Neural cell (in vitro differentiated cells): ENCODE results near the gene COL2A1.

Experiments
- CTCF ChIP-seq: fragments of 450-650 bp; IDR thresholded peaks from 2 replicates; pipeline ENCODE4 v1.5.1; 2014; ENCODE audit warnings: antibody characterized with exemption, mild to moderate bottlenecking, moderate library complexity; ENCODE audit not compliant: poor library complexity, severe bottlenecking
- EP300 ChIP-seq: fragments of 450-650 bp; conservative IDR thresholded peaks from 2 replicates; pipeline ENCODE4 v1.6.1; 2014; ENCODE audit warnings: antibody characterized with exemption, mild to moderate bottlenecking, moderate library complexity; ENCODE audit not compliant: poor library complexity, severe bottlenecking
- EZH2 ChIP-seq: fragments of 200-600, 300-800 bp; shearing (Covaris generic), sonication (generic); IDR thresholded peaks from 2 replicates; pipeline ENCODE4 v1.6.1; 2014; ENCODE audit warnings: antibody characterized with exemption, low read length, borderline replicate concordance, mild to moderate bottlenecking; ENCODE audit not compliant: insufficient read depth, poor library complexity, severe bottlenecking
- MXI1 ChIP-seq: fragments of 450-650 bp; conservative IDR thresholded peaks from 2 replicates; pipeline ENCODE4 v1.6.1; 2014; ENCODE audit warnings: antibody characterized with exemption, mild to moderate bottlenecking; ENCODE audit not compliant: poor library complexity, severe bottlenecking
- POLR2AphosphoS5 ChIP-seq: IDR thresholded peaks from 2 replicates; pipeline ENCODE4 v1.6.1; 2012
- REST ChIP-seq: IDR thresholded peaks from 2 replicates; pipeline ENCODE4 v1.6.1; 2012; ENCODE audit warnings: borderline replicate concordance
- TAF1 ChIP-seq: IDR thresholded peaks from 2 replicates; pipeline ENCODE4 v1.6.1; 2012; ENCODE audit warnings: low read depth

DNA sequence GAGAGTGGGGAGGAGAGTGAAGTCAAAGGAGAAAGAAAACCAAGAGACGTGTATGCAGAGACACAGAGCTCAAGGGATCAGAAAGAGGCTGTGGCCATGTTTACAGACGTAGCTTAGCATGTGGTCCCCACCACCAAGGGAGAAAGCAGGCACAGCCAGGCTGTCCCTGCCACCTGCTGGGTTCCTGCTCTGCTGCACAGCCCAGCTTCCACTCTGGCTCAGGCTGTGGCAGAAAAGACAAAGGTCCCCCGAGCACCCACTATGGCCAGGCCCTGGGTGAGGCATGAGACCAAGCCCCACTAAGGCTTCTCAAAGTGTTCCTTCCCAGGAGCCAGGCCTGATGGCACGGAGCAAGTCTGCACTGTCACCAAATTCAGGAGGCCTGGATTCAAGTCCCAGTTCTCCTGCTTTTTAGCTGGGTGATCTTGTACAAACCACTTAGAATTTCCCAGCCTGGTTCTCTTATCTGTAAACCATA lies 25.9 kb upstream of the COL2A1 start:
- TF ChIP-seq EZH2 (no peak), CTCF (no peak), EP300 (no peak), MXI1 (no peak), TAF1 (no peak), POLR2AphosphoS5 (no peak), REST (no peak)
